ENCODE measurements around the gene NT5C3B.

Gene NT5C3B

DNA sequence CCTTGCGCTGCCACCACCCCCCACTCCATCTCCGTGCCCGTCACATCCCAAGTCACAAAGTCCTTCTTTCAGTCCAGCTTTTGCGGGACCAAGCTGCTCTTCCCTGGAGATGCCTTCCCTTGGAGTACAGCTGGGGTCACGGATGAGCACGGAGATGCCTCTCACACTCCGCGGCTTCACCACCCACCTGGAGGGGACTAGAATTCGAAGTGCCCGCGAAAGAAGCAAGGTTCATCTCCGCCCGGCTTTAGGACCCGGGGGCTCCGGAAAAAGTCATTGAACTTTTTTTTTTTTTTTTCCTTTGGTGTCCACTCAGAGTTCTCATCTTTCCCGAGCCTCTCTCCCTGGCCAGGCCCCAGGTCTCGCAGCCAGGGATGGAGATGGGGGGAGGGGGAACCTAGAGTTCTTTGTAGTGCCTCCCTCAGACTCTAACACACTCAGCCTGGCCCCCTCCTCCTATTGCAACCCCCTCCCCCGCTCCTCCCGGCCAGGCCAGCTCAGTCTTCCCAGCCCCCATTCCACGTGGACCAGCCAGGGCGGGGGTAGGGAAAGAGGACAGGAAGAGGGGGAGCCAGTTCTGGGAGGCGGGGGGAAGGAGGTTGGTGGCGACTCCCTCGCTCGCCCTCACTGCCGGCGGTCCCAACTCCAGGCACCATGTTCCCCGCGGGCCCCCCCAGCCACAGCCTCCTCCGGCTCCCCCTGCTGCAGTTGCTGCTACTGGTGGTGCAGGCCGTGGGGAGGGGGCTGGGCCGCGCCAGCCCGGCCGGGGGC is 23.5 kb downstream of the NT5C3B start, which contains the start of gene FKBP10:
Gene FKBP10 (plus strand): TSS at position 624 of the 771 bp plus-strand sequence. CDS start 31 bp downstream, at position 655.
- TF ChIP-seq, protein P1, sequence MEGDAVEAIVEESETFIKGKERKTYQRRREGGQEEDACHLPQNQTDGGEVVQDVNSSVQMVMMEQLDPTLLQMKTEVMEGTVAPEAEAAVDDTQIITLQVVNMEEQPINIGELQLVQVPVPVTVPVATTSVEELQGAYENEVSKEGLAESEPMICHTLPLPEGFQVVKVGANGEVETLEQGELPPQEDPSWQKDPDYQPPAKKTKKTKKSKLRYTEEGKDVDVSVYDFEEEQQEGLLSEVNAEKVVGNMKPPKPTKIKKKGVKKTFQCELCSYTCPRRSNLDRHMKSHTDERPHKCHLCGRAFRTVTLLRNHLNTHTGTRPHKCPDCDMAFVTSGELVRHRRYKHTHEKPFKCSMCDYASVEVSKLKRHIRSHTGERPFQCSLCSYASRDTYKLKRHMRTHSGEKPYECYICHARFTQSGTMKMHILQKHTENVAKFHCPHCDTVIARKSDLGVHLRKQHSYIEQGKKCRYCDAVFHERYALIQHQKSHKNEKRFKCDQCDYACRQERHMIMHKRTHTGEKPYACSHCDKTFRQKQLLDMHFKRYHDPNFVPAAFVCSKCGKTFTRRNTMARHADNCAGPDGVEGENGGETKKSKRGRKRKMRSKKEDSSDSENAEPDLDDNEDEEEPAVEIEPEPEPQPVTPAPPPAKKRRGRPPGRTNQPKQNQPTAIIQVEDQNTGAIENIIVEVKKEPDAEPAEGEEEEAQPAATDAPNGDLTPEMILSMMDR (conservative IDR thresholded peaks at IDR 0.05): no peak
- peak within 1 kb of the TSS; percentile 87 for H3K27ac ChIP-seq

DNA sequence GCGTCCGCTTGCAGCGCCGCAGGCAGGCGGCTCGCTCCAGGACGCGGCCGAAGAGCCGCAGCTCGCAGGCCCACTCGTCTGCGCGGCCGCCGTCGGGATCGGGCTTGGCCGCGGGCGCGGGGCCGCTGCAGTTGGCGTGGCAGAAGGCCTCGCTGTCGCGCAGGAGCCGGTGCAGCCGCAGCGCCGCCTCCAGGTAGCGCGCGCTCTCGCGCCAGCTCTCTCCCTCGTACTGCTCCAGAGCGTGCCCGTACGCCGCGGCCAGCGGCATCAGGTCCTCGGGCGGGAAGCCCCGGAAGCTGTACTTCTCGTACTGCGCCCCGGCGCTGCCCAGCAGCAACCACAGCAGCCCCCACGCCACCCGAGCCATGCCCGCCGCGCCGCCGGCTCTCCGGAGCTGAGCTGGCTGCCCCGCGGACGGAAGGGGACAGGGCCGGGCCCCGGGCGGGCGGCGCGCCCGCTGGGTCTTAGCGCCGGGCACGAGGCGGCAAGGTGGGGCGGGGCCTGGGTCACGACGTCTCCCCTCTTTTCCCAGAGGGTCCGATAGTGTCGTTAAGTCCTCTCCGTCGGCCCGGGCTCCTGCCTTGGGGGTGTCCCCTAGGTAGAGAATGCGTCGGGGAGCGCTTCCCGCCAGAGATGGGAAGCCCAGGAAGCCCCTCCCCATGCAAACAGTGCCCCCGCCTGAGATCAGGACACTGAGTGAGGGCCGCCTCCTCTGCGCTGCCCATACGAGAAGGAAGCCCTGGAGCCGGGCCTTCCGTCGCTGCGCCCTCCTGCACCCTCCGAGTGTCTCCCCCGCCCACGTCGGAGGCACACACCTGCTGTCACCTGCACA is 24.3 kb downstream of the NT5C3B start, which contains the start of gene P3H4:
Gene P3H4 (minus strand): TSS at position 401 of the 832 bp plus-strand sequence. CDS start 34 bp downstream, at position 367.
- TF ChIP-seq, protein P1 (conservative IDR thresholded peaks at IDR 0.05): peak; percentile 75
- peak within 1 kb of the TSS; percentile 87 for H3K27ac ChIP-seq

DNA sequence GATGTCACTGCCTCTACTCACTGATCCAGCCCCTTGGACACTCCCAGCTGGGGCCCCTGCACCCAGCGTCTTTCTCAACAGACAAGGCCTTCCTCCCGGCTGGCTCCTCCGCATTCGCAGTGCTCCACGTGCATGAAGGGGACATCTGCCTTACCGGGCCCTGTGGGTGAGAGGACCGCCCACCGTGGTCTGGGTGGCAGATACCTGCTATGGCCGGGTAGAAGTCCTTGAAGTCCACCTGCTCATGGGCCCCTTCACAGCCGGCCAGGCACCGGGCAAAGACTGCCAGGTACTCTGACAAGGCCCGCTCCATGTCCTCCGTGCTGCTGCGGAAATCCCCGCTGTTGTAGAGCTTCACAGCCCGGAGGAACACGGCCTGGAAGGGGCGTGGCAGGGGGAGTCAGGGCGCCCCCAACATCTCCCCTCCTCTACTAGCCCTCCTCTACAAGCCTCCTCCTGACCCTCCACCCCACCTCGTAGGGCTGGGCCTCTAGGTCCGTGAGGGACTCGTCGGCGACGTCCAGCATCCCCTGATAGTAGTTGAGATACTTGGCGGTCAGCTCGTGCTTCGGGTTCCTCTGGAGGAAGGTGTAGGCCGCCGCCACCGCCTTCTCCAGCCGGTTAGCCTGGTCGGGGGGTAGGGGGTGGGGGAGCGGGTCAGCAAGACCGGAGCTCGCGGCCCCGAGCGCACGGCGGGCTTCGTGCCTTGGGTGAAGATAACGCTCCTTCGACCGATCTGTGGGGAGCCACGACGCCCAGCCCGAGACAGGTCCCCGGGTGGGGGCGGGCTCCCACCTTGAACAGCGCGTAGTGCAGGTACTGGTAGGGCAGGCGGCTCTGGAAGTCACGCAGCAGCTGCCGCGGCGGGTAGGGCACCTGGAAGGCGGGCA is 25.1 kb downstream of the NT5C3B start:
- peak overlapping the region; percentile 87 for H3K27ac ChIP-seq
- TF ChIP-seq, protein P1 (conservative IDR thresholded peaks at IDR 0.05): no peak

DNA sequence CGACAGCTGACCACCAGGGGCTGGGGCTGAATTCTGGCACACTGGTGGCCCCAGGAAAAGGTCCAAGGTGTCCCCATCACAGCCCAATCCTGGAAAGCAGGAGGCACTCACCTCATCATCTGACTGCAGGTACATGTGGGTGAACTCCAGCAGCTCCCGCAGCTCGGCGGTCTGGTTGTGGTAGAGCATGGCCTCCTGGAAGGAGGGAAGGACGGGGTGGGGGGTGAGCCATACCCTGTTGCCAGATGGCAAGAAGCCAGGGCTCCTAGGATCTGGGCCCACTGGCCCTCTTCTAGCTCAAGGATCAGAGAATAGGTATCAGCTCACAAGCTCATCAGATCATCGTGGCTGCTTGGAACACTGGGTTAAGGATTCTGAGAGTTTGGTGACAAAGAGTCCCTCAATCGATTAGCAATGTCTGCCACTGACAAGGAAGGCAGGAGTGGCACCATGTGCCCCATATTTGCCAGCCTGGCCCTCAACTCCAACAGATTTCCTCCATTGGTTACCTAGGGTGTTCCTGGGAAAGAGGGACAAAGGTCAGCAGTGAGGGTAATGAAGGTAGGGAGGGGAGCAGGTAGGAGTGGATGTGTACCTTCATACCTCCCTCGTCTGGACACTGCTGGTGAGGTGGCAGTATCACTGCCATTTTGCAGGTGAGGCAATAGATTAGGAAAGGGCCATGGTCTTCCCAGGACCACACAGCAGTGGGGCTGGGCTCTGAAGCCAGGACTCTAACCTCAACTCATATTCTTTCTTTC is 29.2 kb downstream of the NT5C3B start:
- TF ChIP-seq, protein P1 (conservative IDR thresholded peaks at IDR 0.05): no peak
- no peak overlapping the region for H3K27ac ChIP-seq

DNA sequence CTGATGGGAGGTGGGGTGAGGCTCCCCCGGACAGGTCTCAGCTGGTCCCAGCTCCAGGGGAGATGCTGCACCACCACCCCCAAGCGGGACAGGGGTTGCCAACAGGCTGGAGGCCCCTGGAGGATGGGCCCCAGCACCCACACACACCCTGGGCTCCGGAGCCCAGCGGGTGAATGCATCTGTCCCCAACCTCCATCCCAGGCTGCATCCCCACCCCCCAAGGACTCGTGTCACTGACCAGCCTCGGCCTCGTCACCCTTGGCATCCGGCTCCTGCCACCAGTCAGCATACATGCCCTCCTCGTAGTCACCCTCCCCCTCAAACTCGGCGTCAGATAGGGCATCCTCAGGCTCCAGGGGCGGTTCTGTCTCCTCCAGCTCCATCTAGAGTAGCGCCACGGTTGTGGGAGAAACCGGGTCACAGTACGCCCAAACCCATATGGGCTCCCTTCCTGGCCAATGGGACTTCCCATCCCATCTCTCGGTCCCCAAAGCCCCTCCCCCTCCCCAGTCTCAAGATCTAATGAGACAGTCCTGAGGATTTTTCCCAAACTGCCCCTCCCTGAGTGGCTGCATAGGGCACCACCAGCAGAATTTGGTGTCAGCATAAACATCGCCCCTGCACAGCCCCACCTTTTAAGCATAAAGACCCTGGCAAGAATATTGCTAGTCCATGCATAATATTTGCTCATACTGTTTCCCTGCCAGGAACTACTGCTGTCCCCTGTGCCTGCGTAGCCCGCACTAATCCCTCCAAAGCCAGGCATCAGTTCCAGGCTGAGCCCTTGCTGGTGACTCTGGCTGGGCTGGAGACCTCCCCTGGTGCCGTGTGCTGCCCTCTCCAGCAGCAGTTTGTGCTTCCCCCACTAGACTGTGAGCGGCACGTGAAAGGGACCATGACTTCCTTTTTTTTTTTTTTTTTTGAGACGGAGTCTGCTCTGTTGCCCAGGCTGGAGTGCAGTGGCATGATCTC is 32.7 kb downstream of the NT5C3B start:
- TF ChIP-seq, protein P1 (conservative IDR thresholded peaks at IDR 0.05): no peak
- no peak overlapping the region for H3K27ac ChIP-seq
